OCI-LY1 (cell line): ENCODE measurements around the gene SENP8.

ENCODE experiments used
- H2AFZ ChIP-seq: fragments of 200-600 bp; sonication (generic), shearing (Covaris generic); 2 replicates; pipeline ENCODE4 v1.6.0; 2014; ENCODE audit warnings: antibody characterized with exemption, mild to moderate bottlenecking, low read length
- H3F3A ChIP-seq: fragments of 200-600 bp; sonication (generic), shearing (Covaris generic); 2 replicates; pipeline ENCODE4 v1.6.0; 2014; ENCODE audit warnings: mild to moderate bottlenecking, antibody characterized with exemption, low read length, moderate library complexity; ENCODE audit not compliant: insufficient read depth
- H3K27ac ChIP-seq: fragments of 200-600 bp; sonication (generic); 2 replicates; pipeline ENCODE4 v1.5.1; 2014; ENCODE audit warnings: low read length, mixed run types, mild to moderate bottlenecking, low read depth; ENCODE audit not compliant: poor library complexity, severe bottlenecking
- H3K27me3 ChIP-seq: fragments of 200-600 bp; sonication (generic); 2 replicates; pipeline ENCODE4 v1.6.0; 2014; ENCODE audit warnings: antibody characterized with exemption, mild to moderate bottlenecking, low read length, moderate library complexity; ENCODE audit not compliant: insufficient read depth
- H3K36me3 ChIP-seq: fragments of 200-600 bp; sonication (generic); 2 replicates; pipeline ENCODE4 v1.6.1; 2014; ENCODE audit warnings: mild to moderate bottlenecking, antibody characterized with exemption, low read length, moderate library complexity, mixed read lengths; ENCODE audit not compliant: insufficient read depth
- H3K4me1 ChIP-seq: fragments of 200-600 bp; sonication (generic); 2 replicates; pipeline ENCODE4 v1.5.1; 2014; ENCODE audit warnings: mild to moderate bottlenecking, low read length, moderate library complexity; ENCODE audit not compliant: insufficient read depth, severe bottlenecking
- H3K4me2 ChIP-seq: fragments of 200-600 bp; sonication (generic), shearing (Covaris generic); 2 replicates; pipeline ENCODE4 v1.6.1; 2014; ENCODE audit warnings: low read length
- H3K4me3 ChIP-seq: fragments of 200-600 bp; sonication (generic); 2 replicates; pipeline ENCODE4 v1.5.1; 2014; ENCODE audit warnings: low read length, low read depth, mild to moderate bottlenecking, mixed read lengths; ENCODE audit not compliant: poor library complexity, severe bottlenecking
- H3K79me2 ChIP-seq: fragments of 200-600 bp; shearing (Covaris generic); 2 replicates; pipeline ENCODE4 v1.6.1; 2016; ENCODE audit warnings: mixed run types, low read length, mixed read lengths; ENCODE audit not compliant: insufficient read depth
- H3K9ac ChIP-seq: fragments of 200-600 bp; sonication (generic), shearing (Covaris generic); 2 replicates; pipeline ENCODE4 v1.6.1; 2014; ENCODE audit warnings: mild to moderate bottlenecking, low read length, mixed read lengths
- H3K9me2 ChIP-seq: fragments of 200-600 bp; sonication (generic), shearing (Covaris generic); 2 replicates; pipeline ENCODE4 v1.6.1; 2014; ENCODE audit warnings: low read depth, mild to moderate bottlenecking, low read length, mixed read lengths
- H3K9me3 ChIP-seq: fragments of 200-600 bp; shearing (Covaris generic); 2 replicates; pipeline ENCODE4 v1.6.1; 2014; ENCODE audit warnings: low read length, mixed read lengths
- H4K20me1 ChIP-seq: fragments of 200-600 bp; sonication (generic), shearing (Covaris generic); 2 replicates; pipeline ENCODE4 v1.6.0; 2016; ENCODE audit warnings: mild to moderate bottlenecking, low read length; ENCODE audit not compliant: insufficient read depth
- CTCF ChIP-seq: fragments of 200-600 bp; sonication (generic), shearing (Covaris generic); IDR thresholded peaks from 2 replicates; pipeline ENCODE4 v1.5.1; 2017; ENCODE audit warnings: mild to moderate bottlenecking, antibody characterized with exemption, low read length, moderate library complexity, mixed read lengths
- EZH2 ChIP-seq: fragments of 200-600 bp; sonication (generic), shearing (Covaris generic); IDR thresholded peaks from 2 replicates; pipeline ENCODE4 v1.8.0; 2017; ENCODE audit warnings: borderline replicate concordance, mixed run types, mild to moderate bottlenecking, antibody characterized with exemption, low read length, moderate library complexity, mixed read lengths

The SENP8 gene

GRCh38 chr15:72168808-72169190 is 50.6 kb downstream of the SENP8 start:
- H3K9ac ChIP-seq: no peak overlapping the region
- no peaks in the 10 kb centered on the region for H3K79me2 ChIP-seq
- H2AFZ ChIP-seq: no peak overlapping the region
- H3K36me3 ChIP-seq: no peaks in the 10 kb centered on the region
- no peaks in the 10 kb centered on the region for H3K4me1 ChIP-seq
- H3K9me3 ChIP-seq: no peaks in the 10 kb centered on the region
- H3K4me3 ChIP-seq: no peak overlapping the region
- H3K9me2 ChIP-seq: no peaks in the 10 kb centered on the region
- H4K20me1 ChIP-seq: no peaks in the 10 kb centered on the region
- H3F3A ChIP-seq: no peaks in the 10 kb centered on the region
- TF ChIP-seq EZH2: no peak
- no peak for TF ChIP-seq CTCF
- no peak overlapping the region for H3K4me2 ChIP-seq
- H3K27me3 ChIP-seq: no peaks in the 10 kb centered on the region
- no peak overlapping the region for H3K27ac ChIP-seq

GRCh38 chr15:72169236-72169920 is 51.2 kb downstream of the SENP8 start:
- Histone ChIP-seq H3K9me2 (no peaks in the 10 kb centered on the region), H2AFZ (no peak overlapping the region), H3K9ac (no peak overlapping the region), H3K4me3 (no peak overlapping the region), H4K20me1 (no peaks in the 10 kb centered on the region), H3K4me1 (no peaks in the 10 kb centered on the region), H3K4me2 (no peak overlapping the region), H3K27ac (no peak overlapping the region), H3K27me3 (no peaks in the 10 kb centered on the region), H3F3A (no peaks in the 10 kb centered on the region), H3K36me3 (no peaks in the 10 kb centered on the region), H3K79me2 (no peaks in the 10 kb centered on the region), H3K9me3 (no peaks in the 10 kb centered on the region)
- no peak for TF ChIP-seq EZH2
- no peak for TF ChIP-seq CTCF

- no peaks in the 10 kb centered on the region for H3K9me2 ChIP-seq
- H3K79me2 ChIP-seq: no peaks in the 10 kb centered on the region
- no peak overlapping the region for H3K4me2 ChIP-seq
- H4K20me1 ChIP-seq: no peaks in the 10 kb centered on the region
- no peaks in the 10 kb centered on the region for H3K4me1 ChIP-seq
- TF ChIP-seq EZH2 (no peak), CTCF (no peak)
- H3K9ac ChIP-seq: no peak overlapping the region
- no peak overlapping the region for H2AFZ ChIP-seq
- H3K36me3 ChIP-seq: no peaks in the 10 kb centered on the region
- H3K27ac ChIP-seq: no peak overlapping the region
- no peak overlapping the region for H3K4me3 ChIP-seq
- H3K27me3 ChIP-seq: no peaks in the 10 kb centered on the region
- H3F3A ChIP-seq: no peaks in the 10 kb centered on the region
- H3K9me3 ChIP-seq: no peaks in the 10 kb centered on the region
Measured at GRCh38 chr15:72169921-72170611, 51.9 kb downstream of the SENP8 start.
